ENCODE data around the gene SLC16A6. TPM values are rescaled to one million over a fixed set of nuclear protein-coding genes. Genes with fewer than 3 reads are reported as not detected.
"Not testable (repeated sequence)": the region's sequence is repeated elsewhere in the genome, so short reads cannot be mapped to it uniquely, and the experiment has no call there.

The SLC16A6 gene
- polyA plus RNA-seq (0.03 to 0.42 TPM (median 0.14 TPM) in 3 replicates), polyA minus RNA-seq (0.76 TPM in 1 of 3 replicates, not detected in the others)
- polyA plus RNA-seq (2011; ENCODE audit: low read depth), result 0.12 TPM
- polyA plus RNA-seq (2011; cell fraction: cytosol; rRNA removed), result 0.16 and 0.26 TPM in 2 replicates
- 0.19 and 0.24 TPM in 2 replicates for polyA plus RNA-seq (2011; cell fraction: nucleus; rRNA removed)
- 0.27 TPM in 1 of 2 replicates, not detected in the other for polyA plus RNA-seq (2012; ENCODE audit: low replicate concordance)
- polyA minus RNA-seq (2011; cell fraction: cytosol; rRNA and poly(A)+ RNA removed), result 2.1 TPM
- polyA minus RNA-seq (2011; cell fraction: nucleus; rRNA and poly(A)+ RNA removed), result 0.32 and 0.93 TPM in 2 replicates

DNA sequence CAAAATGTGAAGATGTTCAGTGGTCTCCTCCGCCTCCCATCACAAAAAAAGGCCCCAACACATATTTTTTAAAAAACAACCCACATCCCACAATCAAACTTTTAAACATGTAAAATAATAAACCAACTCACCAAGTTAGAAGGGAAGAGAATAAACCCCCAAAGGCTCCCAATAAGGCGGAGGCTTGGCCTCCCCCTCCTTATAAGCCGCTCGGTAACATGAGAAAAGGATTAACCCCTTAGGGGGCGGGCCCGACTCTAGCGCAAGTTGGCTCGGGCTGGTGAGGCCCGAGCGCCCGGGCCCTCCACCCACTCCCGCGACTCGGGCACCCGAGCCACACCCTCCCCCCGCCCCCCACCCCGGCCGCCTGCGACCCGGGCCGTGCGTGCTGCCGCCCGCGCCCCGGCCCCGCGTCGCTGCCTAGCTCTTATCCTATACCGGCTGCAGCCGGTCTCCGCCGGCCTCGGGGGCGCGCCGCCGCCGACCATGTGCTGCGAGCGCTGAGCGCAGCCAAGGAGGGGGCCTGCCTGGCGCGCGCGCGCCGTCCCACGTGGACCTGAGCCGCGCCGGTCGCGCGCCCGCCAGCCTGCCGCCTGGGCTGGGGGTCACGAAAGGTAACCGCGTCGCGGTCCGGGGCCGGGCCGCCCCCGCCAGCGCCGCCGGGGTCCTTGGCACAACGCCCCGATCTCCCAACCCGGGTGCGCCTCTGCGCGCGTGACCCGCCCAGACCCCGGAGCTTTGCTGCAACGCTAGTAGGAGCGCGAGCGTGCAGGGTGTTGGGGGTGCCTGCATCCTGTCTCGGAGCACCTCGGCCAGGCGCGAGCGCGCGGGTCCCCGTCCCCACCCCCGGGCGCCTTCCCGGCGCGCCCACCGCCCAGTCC, at the start of gene SLC16A6, which contains the start of gene ARSG:
Gene SLC16A6 (minus strand): TSS at position 173 of the 881 bp plus-strand sequence. CDS start 12,807 bp downstream, outside the sequence.
Gene ARSG (plus strand): TSS at position 541 of the 881 bp plus-strand sequence. CDS start 15,999 bp downstream, outside the sequence.
- no peak for FAIRE-seq
- dilution Hi-C loops (cut with MboI; ENCODE audit: extremely low pct_ligation_motif_present, low sequenced_read_pairs), result no loop called here
- Histone ChIP-seq H3K9me1 (ENCODE audit: control insufficient read depth, extremely low read depth, insufficient read depth, low read length) (no peaks in the 10 kb centered on the region), H3K36me3 (ENCODE audit: control insufficient read depth in 2 of 2, extremely low read depth in 1 of 2, insufficient read depth in 2 of 2, low read length in 2 of 2) (no peaks in the 10 kb centered on the region), H3K4me3 (ENCODE audit: control insufficient read depth in 2 of 3, extremely low read depth in 1 of 3, insufficient read depth in 2 of 3, low read depth in 1 of 3, low read length in 3 of 3) (peak within 1 kb of the TSS; percentile 34 to 65 (median 62)), H3K4me2 (ENCODE audit: control insufficient read depth, extremely low read depth, insufficient read depth, low read depth, low read length) (peak within 1 kb of the TSS; percentile 74), H3K79me2 (ENCODE audit: control insufficient read depth, insufficient read depth, low read length) (no peaks in the 10 kb centered on the region), H4K20me1 (ENCODE audit: control insufficient read depth, extremely low read depth, insufficient read depth, low read length) (no peaks in the 10 kb centered on the region), H3K9ac (ENCODE audit: control insufficient read depth, extremely low read depth, insufficient read depth, low read length) (peak within 1 kb of the TSS; percentile 37), H3K27ac (ENCODE audit: control insufficient read depth, insufficient read depth, low read length) (no peak within 1 kb of the TSS), H3K4me1 (ENCODE audit: control insufficient read depth, extremely low read depth, insufficient read depth, low read length) (peaks cover 18% of the 10 kb centered on the region), H3K9me3 (ENCODE audit: control insufficient read depth, low read depth, low read length) (no peaks in the 10 kb centered on the region), H2AFZ (ENCODE audit: control insufficient read depth, low read length) (peak within 1 kb of the TSS; percentile 67), H3K27me3 (ENCODE audit: control insufficient read depth, extremely low read depth, insufficient read depth, low read length) (peaks cover 40% of the 10 kb centered on the region)
- no peak for DNase-seq (ENCODE audit: low read depth, low spot score)
- TF ChIP-seq CTCF (optimal IDR thresholded peaks at IDR 0.05 in 1 of 3, IDR thresholded peaks at IDR 0.05 in 1 of 3, conservative IDR thresholded peaks at IDR 0.05 in 1 of 3; ENCODE audit: extremely low read depth in 1 of 3, insufficient read depth in 2 of 3, low read length in 3 of 3) (no peak), EZH2 (IDR thresholded peaks at IDR 0.05; ENCODE audit: low read length) (no peak)

DNA sequence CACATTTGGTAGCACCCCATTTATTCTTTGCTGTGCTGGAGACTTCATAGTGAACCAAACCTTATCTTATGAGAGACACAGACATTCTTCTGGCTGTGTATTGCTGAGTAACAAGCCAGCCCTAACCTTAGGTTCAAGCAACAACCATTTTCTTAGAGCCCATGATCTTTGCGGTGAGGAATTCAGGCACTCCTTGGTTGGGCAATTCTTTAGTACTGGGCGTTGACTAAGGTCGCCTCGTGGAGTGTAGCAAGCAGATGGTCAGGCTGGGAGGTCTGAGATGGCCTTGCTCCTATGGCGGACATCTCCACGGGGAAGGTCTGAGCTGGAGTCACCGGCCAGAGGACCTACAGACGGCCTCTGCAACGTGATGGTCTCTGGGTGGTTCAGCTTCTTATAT, 43.5 kb upstream of the SLC16A6 start:
- Histone ChIP-seq H3K9me1 (ENCODE audit: control insufficient read depth, extremely low read depth, insufficient read depth, low read length) (no peaks in the 10 kb centered on the region), H3K27me3 (ENCODE audit: control insufficient read depth, extremely low read depth, insufficient read depth, low read length) (no peaks in the 10 kb centered on the region), H2AFZ (ENCODE audit: control insufficient read depth, low read length) (no peak overlapping the region), H3K79me2 (ENCODE audit: control insufficient read depth, insufficient read depth, low read length) (no peaks in the 10 kb centered on the region), H3K36me3 (ENCODE audit: control insufficient read depth in 2 of 2, extremely low read depth in 1 of 2, insufficient read depth in 2 of 2, low read length in 2 of 2) (no peaks in the 10 kb centered on the region), H4K20me1 (ENCODE audit: control insufficient read depth, extremely low read depth, insufficient read depth, low read length) (no peaks in the 10 kb centered on the region), H3K4me2 (ENCODE audit: control insufficient read depth, extremely low read depth, insufficient read depth, low read depth, low read length) (no peak overlapping the region), H3K4me1 (ENCODE audit: control insufficient read depth, extremely low read depth, insufficient read depth, low read length) (no peaks in the 10 kb centered on the region), H3K27ac (ENCODE audit: control insufficient read depth, insufficient read depth, low read length) (no peak overlapping the region), H3K9me3 (ENCODE audit: control insufficient read depth, low read depth, low read length) (no peaks in the 10 kb centered on the region), H3K9ac (ENCODE audit: control insufficient read depth, extremely low read depth, insufficient read depth, low read length) (no peak overlapping the region), H3K4me3 (ENCODE audit: control insufficient read depth in 2 of 3, extremely low read depth in 1 of 3, insufficient read depth in 2 of 3, low read depth in 1 of 3, low read length in 3 of 3) (no peak overlapping the region)
- FAIRE-seq (no peak), DNase-seq (ENCODE audit: low read depth, low spot score) (no peak)
- TF ChIP-seq EZH2 (IDR thresholded peaks at IDR 0.05; ENCODE audit: low read length), result no peak
- no peak for TF ChIP-seq CTCF (optimal IDR thresholded peaks at IDR 0.05 in 1 of 3, IDR thresholded peaks at IDR 0.05 in 1 of 3, conservative IDR thresholded peaks at IDR 0.05 in 1 of 3; ENCODE audit: extremely low read depth in 1 of 3, insufficient read depth in 2 of 3, low read length in 3 of 3)
- dilution Hi-C loops (cut with MboI; ENCODE audit: extremely low pct_ligation_motif_present, low sequenced_read_pairs), result no loop called here

GRCh38 chr17:68331932-68332331, 41.0 kb upstream of the SLC16A6 start:
- dilution Hi-C loops (cut with MboI; ENCODE audit: extremely low pct_ligation_motif_present, low sequenced_read_pairs), result not testable (repeated sequence)

More at GRCh38 chr17:68331932-68332331, 41.0 kb upstream of the SLC16A6 start:
- not testable (repeated sequence) for H2AFZ ChIP-seq (ENCODE audit: control insufficient read depth, low read length); H3K4me1 ChIP-seq (ENCODE audit: control insufficient read depth, extremely low read depth, insufficient read depth, low read length); H3K4me2 ChIP-seq (ENCODE audit: control insufficient read depth, extremely low read depth, insufficient read depth, low read depth, low read length); DNase-seq (ENCODE audit: low read depth, low spot score); H3K27me3 ChIP-seq (ENCODE audit: control insufficient read depth, extremely low read depth, insufficient read depth, low read length); H4K20me1 ChIP-seq (ENCODE audit: control insufficient read depth, extremely low read depth, insufficient read depth, low read length); H3K36me3 ChIP-seq (ENCODE audit: control insufficient read depth in 2 of 2, extremely low read depth in 1 of 2, insufficient read depth in 2 of 2, low read length in 2 of 2); H3K9me3 ChIP-seq (ENCODE audit: control insufficient read depth, low read depth, low read length); H3K79me2 ChIP-seq (ENCODE audit: control insufficient read depth, insufficient read depth, low read length); FAIRE-seq; H3K27ac ChIP-seq (ENCODE audit: control insufficient read depth, insufficient read depth, low read length); H3K9ac ChIP-seq (ENCODE audit: control insufficient read depth, extremely low read depth, insufficient read depth, low read length); H3K9me1 ChIP-seq (ENCODE audit: control insufficient read depth, extremely low read depth, insufficient read depth, low read length); H3K4me3 ChIP-seq (ENCODE audit: control insufficient read depth in 2 of 3, extremely low read depth in 1 of 3, insufficient read depth in 2 of 3, low read depth in 1 of 3, low read length in 3 of 3)

Measured in keratinocyte (primary cell).